Breast epithelium (tissue), 4 donors: Measurements from ENCODE around the gene TERF2IP. TPM values are rescaled to one million over a fixed set of nuclear protein-coding genes. Genes with fewer than 3 reads are reported as not detected.
A peak's percentile ranks its signal among the peaks of the same experiment; 100 is the strongest.

ENCODE experiments used
- DNase-seq, 2 donors: peaks; one replicate each; pipeline ENCODE4 v3.0.0-alpha.2; 2019; ENCODE audit warnings: low spot score in 2 of 2
- H3K27ac ChIP-seq, 2 donors: fragments of 200-600 bp; sonication (generic) in 1 of 2; one replicate each; pipeline ENCODE4 v1.5.1; 2016 to 2019; ENCODE audit warnings: mild to moderate bottlenecking in 1 of 2
- H3K27me3 ChIP-seq, 2 donors: fragments of 200-600 bp; sonication (generic) in 1 of 2; one replicate each; pipeline versions ENCODE4 v1.5.1 to v1.6.0; 2017 to 2019; ENCODE audit warnings: control low read depth in 1 of 2, mild to moderate bottlenecking in 1 of 2
- H3K36me3 ChIP-seq: fragments of 200-600 bp; one replicate; pipeline ENCODE4 v1.5.1; 2019
- H3K4me1 ChIP-seq, 2 donors: fragments of 200-600 bp; sonication (generic); one replicate each; pipeline ENCODE4 v1.5.1; 2016 to 2019; ENCODE audit warnings: control low read depth in 1 of 2
- H3K4me3 ChIP-seq, 3 donors: fragments of 200-600 bp; sonication (generic); 1 replicate in 2 of 3; 2 replicates in 1 of 3; pipeline ENCODE4 v1.5.1; 2016 to 2019; ENCODE audit warnings: mild to moderate bottlenecking in 3 of 3, moderate library complexity in 2 of 3
- H3K9me3 ChIP-seq, 2 donors: fragments of 200-600 bp; sonication (generic) in 1 of 2; one replicate each; pipeline ENCODE4 v1.5.1; 2016 to 2019; ENCODE audit warnings: control low read depth in 1 of 2
- CTCF ChIP-seq, 3 donors: fragments of 450-650 bp; IDR thresholded peaks; one replicate each; pipeline ENCODE4 v1.5.1; 2016 to 2017; ENCODE audit warnings: antibody characterized with exemption in 3 of 3, mild to moderate bottlenecking in 3 of 3, moderate library complexity in 3 of 3
- POLR2A ChIP-seq: fragments of 450-650 bp; IDR thresholded peaks from one replicate; pipeline ENCODE4 v1.6.1; 2016; ENCODE audit warnings: antibody characterized with exemption, mild to moderate bottlenecking, moderate library complexity
- POLR2AphosphoS5 ChIP-seq, 3 donors: sonication (generic); formaldehyde crosslinking; IDR thresholded peaks; one replicate each; pipeline ENCODE4 v1.6.1; 2017; ENCODE audit warnings: antibody characterized with exemption in 3 of 3
- intact Hi-C: fragments of 100-400 bp; cut with DNase I; formaldehyde crosslinking; loops from one replicate; pipeline ENCODE4 v1.15.1; 2023; ENCODE audit warnings: low total_unique reads
- total RNA-seq, 3 donors: library from RNA; depleted of rRNA; stranded (reverse); fragments of >200 nt; gene quantifications; one replicate each; pipeline ENCODE4 v1.1.0, GENCODE V29; 2016

TERF2IP gene
- total RNA-seq, 3 donors from 2014 or later: 68.2 to 79.0 (median 76.0) TPM

DNA sequence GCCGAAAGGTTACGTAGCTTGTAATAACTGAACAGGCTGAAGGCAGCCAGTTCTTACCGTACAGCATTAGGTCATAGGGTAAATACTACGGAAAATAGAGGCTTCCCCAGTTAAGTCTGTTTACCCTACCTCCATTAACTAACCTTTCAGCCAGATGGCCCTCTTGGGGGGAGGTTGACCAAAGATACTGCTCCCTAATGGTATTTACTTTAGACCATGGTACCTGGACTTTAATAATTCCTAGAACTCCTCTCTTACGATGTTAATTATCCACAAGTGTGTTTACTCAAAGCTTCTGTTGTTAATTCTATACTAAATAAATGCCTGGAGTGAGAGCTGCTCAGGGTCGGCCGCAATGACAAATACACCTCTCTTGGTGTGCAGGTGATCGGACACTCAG, 14.7 kb upstream of the TERF2IP start:
- no peak overlapping the region for H3K4me3 ChIP-seq
- no peak for TF ChIP-seq POLR2AphosphoS5 (IDR thresholded peaks at IDR 0.05)
- TF ChIP-seq POLR2A: no peak
- no peak for TF ChIP-seq CTCF (IDR thresholded peaks at IDR 0.05)
- no peaks in the 10 kb centered on the region for H3K9me3 ChIP-seq
- no peak for DNase-seq
- no peaks in the 10 kb centered on the region for H3K4me1 ChIP-seq
- H3K27me3 ChIP-seq: no peaks in the 10 kb centered on the region
- intact Hi-C loops: no loop called here
- H3K27ac ChIP-seq: no peak overlapping the region
- H3K36me3 ChIP-seq: peaks cover 32% of the 10 kb centered on the region

- H3K27ac ChIP-seq: no peak overlapping the region
- no peak for DNase-seq
- no peaks in the 10 kb centered on the region for H3K4me1 ChIP-seq
- H3K36me3 ChIP-seq: peaks cover 24% of the 10 kb centered on the region
- TF ChIP-seq POLR2AphosphoS5 (IDR thresholded peaks at IDR 0.05): no peak
- TF ChIP-seq CTCF (IDR thresholded peaks at IDR 0.05): no peak
- no peak for TF ChIP-seq POLR2A
- H3K9me3 ChIP-seq: no peaks in the 10 kb centered on the region
- intact Hi-C loops: no loop called here
- no peak overlapping the region for H3K4me3 ChIP-seq
- H3K27me3 ChIP-seq: no peaks in the 10 kb centered on the region
These were observed 12.5 kb upstream of the TERF2IP start for GRCh38 chr16:75635036-75635435.

DNA sequence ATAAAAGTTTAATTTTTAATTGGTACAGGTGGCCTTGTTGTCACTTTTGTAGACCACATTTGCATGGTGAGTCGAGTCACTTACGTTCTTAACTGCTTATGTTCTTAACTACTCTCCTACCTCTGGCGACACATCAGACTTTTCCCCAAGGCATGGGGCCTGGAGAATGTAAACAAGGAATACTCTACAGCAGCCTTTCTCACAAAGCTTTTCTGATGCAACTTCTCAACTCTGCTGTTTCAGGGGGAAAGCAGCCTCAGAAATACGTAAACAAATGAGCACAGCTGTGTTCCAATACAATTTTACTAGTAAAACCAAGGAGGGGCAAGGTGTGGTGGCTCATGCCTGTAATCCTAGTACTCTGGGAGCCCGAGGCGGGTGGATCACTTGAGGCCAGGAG, 7.0 kb upstream of the TERF2IP start:
- no peaks in the 10 kb centered on the region for H3K4me1 ChIP-seq
- TF ChIP-seq CTCF (IDR thresholded peaks at IDR 0.05): no peak
- no peak for TF ChIP-seq POLR2A
- TF ChIP-seq POLR2AphosphoS5 (IDR thresholded peaks at IDR 0.05): no peak
- no peak overlapping the region for H3K27ac ChIP-seq
- no peaks in the 10 kb centered on the region for H3K9me3 ChIP-seq
- H3K4me3 ChIP-seq: no peak overlapping the region
- no peak for DNase-seq
- peaks cover 9% of the 10 kb centered on the region for H3K36me3 ChIP-seq
- no peaks in the 10 kb centered on the region for H3K27me3 ChIP-seq
- intact Hi-C loops: no loop called here

GRCh38 chr16:75644240-75645012, 3.1 kb upstream of the TERF2IP start:
- DNase-seq: no peak
- Histone ChIP-seq H3K36me3 (peaks cover 9% of the 10 kb centered on the region), H3K4me1 (peaks cover 0 to 10% of the 10 kb centered on the region in 2 donors), H3K9me3 (no peaks in the 10 kb centered on the region), H3K27ac (no peak overlapping the region), H3K27me3 (no peaks in the 10 kb centered on the region), H3K4me3 (no peak overlapping the region)
- no peak for TF ChIP-seq CTCF (IDR thresholded peaks at IDR 0.05)
- TF ChIP-seq POLR2A: no peak
- no peak for TF ChIP-seq POLR2AphosphoS5 (IDR thresholded peaks at IDR 0.05)
- intact Hi-C loops: no loop called here

GRCh38 chr16:75647112-75647491, 471 bp upstream of the TERF2IP start:
- intact Hi-C loops: no loop called here
- Histone ChIP-seq H3K9me3 (no peaks in the 10 kb centered on the region), H3K27me3 (no peaks in the 10 kb centered on the region), H3K4me3 (peak overlapping the region; percentile 86 to 100 (median 87)), H3K36me3 (no peaks in the 10 kb centered on the region), H3K27ac (peak overlapping the region; percentile 96 to 99), H3K4me1 (peaks cover 0 to 30% of the 10 kb centered on the region in 2 donors)
- TF ChIP-seq POLR2AphosphoS5 (IDR thresholded peaks at IDR 0.05) (no peak), POLR2A (no peak), CTCF (IDR thresholded peaks at IDR 0.05) (no peak)
- no peak for DNase-seq
